GM12892 (cell line): ENCODE measurements around the gene LRRC74A.

Experiments used
- POLR2A ChIP-seq: IDR thresholded peaks from 2 replicates; pipeline ENCODE4 v1.6.1; 2011; ENCODE audit warnings: low read depth, low read length, control low read depth
- POLR2AphosphoS5 ChIP-seq: IDR thresholded peaks from 2 replicates; pipeline ENCODE4 v1.6.1; 2011; ENCODE audit warnings: low read depth, low read length, control low read depth
- TAF1 ChIP-seq: IDR thresholded peaks from 2 replicates; pipeline ENCODE4 v1.6.1; 2011; ENCODE audit warnings: low read depth, mild to moderate bottlenecking, control low read depth, low read length, borderline replicate concordance

- no peak for TF ChIP-seq POLR2AphosphoS5
- TF ChIP-seq POLR2A: no peak
- no peak for TF ChIP-seq TAF1
Measured at GRCh38 chr14:76786601-76787000, 39.6 kb upstream of the LRRC74A start.
